Uterus (tissue), 4 donors: ENCODE data around the gene TRMT2A. TPM values are rescaled to one million over a fixed set of nuclear protein-coding genes. Genes with fewer than 3 reads are reported as not detected.

Experiments
- DNase-seq, 2 donors: peaks; one replicate each; pipeline ENCODE4 v3.0.0-alpha.2; 2019 to 2020
- H3K27ac ChIP-seq, 2 donors: fragments of 200-600 bp; sonication (generic); 1 replicate in 1 of 2; 2 replicates in 1 of 2; pipeline ENCODE4 v1.5.1; 2016 to 2018
- H3K27me3 ChIP-seq, 2 donors: fragments of 200-600 bp; sonication (generic); one replicate each; pipeline ENCODE4 v1.5.1; 2018 to 2019; ENCODE audit warnings: control low read depth in 1 of 2
- H3K36me3 ChIP-seq, 2 donors: fragments of 200-600 bp; sonication (generic); one replicate each; pipeline ENCODE4 v1.5.1; 2019; ENCODE audit warnings: control low read depth in 1 of 2
- H3K4me1 ChIP-seq, 2 donors: fragments of 200-600 bp; sonication (generic); one replicate each; pipeline ENCODE4 v1.5.1; 2018 to 2019; ENCODE audit warnings: control low read depth in 1 of 2
- H3K4me3 ChIP-seq, 2 donors: fragments of 200-600 bp; sonication (generic); 1 replicate in 1 of 2; 2 replicates in 1 of 2; pipeline ENCODE4 v1.5.1; 2018 to 2019; ENCODE audit warnings: mild to moderate bottlenecking in 1 of 2
- H3K9me3 ChIP-seq, 2 donors: fragments of 200-600 bp; sonication (generic); one replicate each; pipeline ENCODE4 v1.5.1; 2019; ENCODE audit warnings: control low read depth in 1 of 2
- CTCF ChIP-seq, 4 experiments: fragments of 200-600 bp in 2 of 4; fragments of 450-650 bp in 2 of 4; sonication (generic) in 2 of 4; IDR thresholded peaks; one replicate each; pipeline ENCODE4 v1.5.1; 2016 to 2019; ENCODE audit warnings: antibody characterized with exemption in 4 of 4, mild to moderate bottlenecking in 2 of 4, moderate library complexity in 1 of 4
- POLR2A ChIP-seq, 2 donors: fragments of 450-650 bp; IDR thresholded peaks; one replicate each; pipeline ENCODE4 v1.6.1; 2016; ENCODE audit warnings: antibody characterized with exemption in 2 of 2, mild to moderate bottlenecking in 1 of 2, moderate library complexity in 1 of 2
- intact Hi-C: fragments of 100-400 bp; cut with DNase I; formaldehyde crosslinking; loops from one replicate; pipeline ENCODE4 v1.15.1; 2023; ENCODE audit warnings: low total_unique reads
- total RNA-seq, 4 donors: library from RNA; depleted of rRNA in 3 of 4; stranded (reverse); fragments of >200 nt in 3 of 4; gene quantifications; one replicate each; pipeline versions ENCODE4 v1.1.0 to v1.2.4, GENCODE V29; 2014 to 2023
- donor health status: DM: yes; HTN: yes; CAD: no.

The TRMT2A gene
- total RNA-seq, 4 donors from 2014 or later, result 30.9 to 123 (median 45.3) TPM

- H3K27ac ChIP-seq, result peak overlapping the region in 1 of 2 donors; percentile 6
- TF ChIP-seq POLR2A (IDR thresholded peaks at IDR 0.05) (no peak), CTCF (IDR thresholded peaks at IDR 0.05) (no peak)
- peaks cover 0 to 37% of the 10 kb centered on the region in 2 donors for H3K4me1 ChIP-seq
Observed at GRCh38 chr22:20137671-20138416, 20.8 kb upstream of the TRMT2A start.

GRCh38 chr22:20137113-20137512 is 20.1 kb upstream of the TRMT2A start:
- H3K4me1 ChIP-seq, result peaks cover 0 to 43% of the 10 kb centered on the region in 2 donors
- H3K36me3 ChIP-seq, result no peaks in the 10 kb centered on the region
- intact Hi-C loops, result no loop called here
- H3K4me3 ChIP-seq, result no peak overlapping the region
- H3K27ac ChIP-seq, result no peak overlapping the region
- H3K27me3 ChIP-seq, result no peaks in the 10 kb centered on the region
- no peak for DNase-seq
- no peaks in the 10 kb centered on the region for H3K9me3 ChIP-seq
- no peak for TF ChIP-seq CTCF (IDR thresholded peaks at IDR 0.05)
- TF ChIP-seq POLR2A (IDR thresholded peaks at IDR 0.05), result no peak

More at GRCh38 chr22:20137671-20138416, 20.8 kb upstream of the TRMT2A start:
- Histone ChIP-seq H3K4me3 (no peak overlapping the region), H3K9me3 (no peaks in the 10 kb centered on the region), H3K36me3 (no peaks in the 10 kb centered on the region), H3K27me3 (no peaks in the 10 kb centered on the region)
- intact Hi-C loops, result no loop called here
- DNase-seq, result no peak

GRCh38 chr22:20136603-20136873 is 19.5 kb upstream of the TRMT2A start:
- Histone ChIP-seq H3K4me1 (peaks cover 0 to 43% of the 10 kb centered on the region in 2 donors), H3K9me3 (no peaks in the 10 kb centered on the region), H3K27me3 (no peaks in the 10 kb centered on the region), H3K4me3 (no peak overlapping the region), H3K27ac (no peak overlapping the region), H3K36me3 (no peaks in the 10 kb centered on the region)
- TF ChIP-seq CTCF (IDR thresholded peaks at IDR 0.05) (no peak), POLR2A (IDR thresholded peaks at IDR 0.05) (no peak)
- intact Hi-C loops, result no loop called here
- no peak for DNase-seq

- no peak for DNase-seq
- H3K36me3 ChIP-seq, result no peaks in the 10 kb centered on the region
- TF ChIP-seq POLR2A (IDR thresholded peaks at IDR 0.05) (no peak), CTCF (IDR thresholded peaks at IDR 0.05) (no peak)
- H3K4me1 ChIP-seq, result peaks cover 0 to 43% of the 10 kb centered on the region in 2 donors
- H3K27ac ChIP-seq, result no peak overlapping the region
- no peaks in the 10 kb centered on the region for H3K27me3 ChIP-seq
- H3K4me3 ChIP-seq, result no peak overlapping the region
- intact Hi-C loops, result no loop called here
- H3K9me3 ChIP-seq, result no peaks in the 10 kb centered on the region
Observed at GRCh38 chr22:20135806-20136602, 19.0 kb upstream of the TRMT2A start.

GRCh38 chr22:20135265-20135664 is 18.2 kb upstream of the TRMT2A start:
- no peaks in the 10 kb centered on the region for H3K36me3 ChIP-seq
- intact Hi-C loops, result no loop called here
- peaks cover 0 to 43% of the 10 kb centered on the region in 2 donors for H3K4me1 ChIP-seq
- DNase-seq, result no peak
- H3K27ac ChIP-seq, result no peak overlapping the region
- no peaks in the 10 kb centered on the region for H3K9me3 ChIP-seq
- H3K4me3 ChIP-seq, result no peak overlapping the region
- H3K27me3 ChIP-seq, result no peaks in the 10 kb centered on the region
- TF ChIP-seq POLR2A (IDR thresholded peaks at IDR 0.05) (no peak), CTCF (IDR thresholded peaks at IDR 0.05) (no peak)
